SIG-M5 treated with dmso at 0.1 percent for 504 hours (cell line): Measurements from ENCODE around the gene ABCA12.

Source experiments
- DNase-seq: peaks from one replicate; lab custom pipeline; 2025; ENCODE audit not compliant: unreplicated experiment; lab: John Stamatoyannopoulos, UW

Gene ABCA12

GRCh38 chr2:214987261-214987660 lies 151.2 kb downstream of the ABCA12 start:
- DNase-seq, result no peak

- no peak for DNase-seq
Measured at GRCh38 chr2:214985619-214986018, 152.8 kb downstream of the ABCA12 start.

GRCh38 chr2:214966420-214966819 lies 172.0 kb downstream of the ABCA12 start:
- no peak for DNase-seq

- DNase-seq, result peak; percentile 9
Measured at GRCh38 chr2:214960677-214961076, 177.7 kb downstream of the ABCA12 start.

- DNase-seq, result peak; percentile 37
Measured at GRCh38 chr2:214946949-214947348, 191.5 kb downstream of the ABCA12 start.

GRCh38 chr2:214934006-214934405 lies 204.4 kb downstream of the ABCA12 start:
- no peak for DNase-seq

GRCh38 chr2:214904634-214905033 lies 233.8 kb downstream of the ABCA12 start:
- DNase-seq, result no peak

- no peak for DNase-seq
Measured at GRCh38 chr2:214904176-214904575, 234.2 kb downstream of the ABCA12 start.

GRCh38 chr2:214902286-214902685 lies 236.1 kb downstream of the ABCA12 start:
- no peak for DNase-seq

GRCh38 chr2:214899751-214900150 lies 238.7 kb downstream of the ABCA12 start:
- DNase-seq, result no peak

GRCh38 chr2:214896274-214896673 lies 242.2 kb downstream of the ABCA12 start:
- no peak for DNase-seq

GRCh38 chr2:214895469-214895868 lies 243.0 kb downstream of the ABCA12 start:
- DNase-seq, result no peak

GRCh38 chr2:214889301-214889700 lies 249.1 kb downstream of the ABCA12 start:
- DNase-seq, result no peak

GRCh38 chr2:214881647-214882202 lies 256.7 kb downstream of the ABCA12 start:
- no peak for DNase-seq
